Ramos (cell line): ENCODE results near the gene SSR4.
"Not testable (repeated sequence)": the region's sequence is repeated elsewhere in the genome, so short reads cannot be mapped to it uniquely, and the experiment has no call there.

ENCODE experiments used
- in situ Hi-C: fragments of 300-500 bp; cut with MboI; formaldehyde crosslinking; loops from one replicate; pipeline ENCODE4 v1.14.3; 2022; ENCODE audit warnings: low sequenced_read_pairs; ENCODE audit not compliant: unreplicated experiment

SSR4 gene

GRCh38 chrX:153801669-153802068 lies 7.2 kb downstream of the SSR4 start:
- in situ Hi-C loops: no loop called here

- in situ Hi-C loops: no loop called here
Observed at GRCh38 chrX:153802513-153803045, 8.1 kb downstream of the SSR4 start.

GRCh38 chrX:153803211-153804099 lies 9.0 kb downstream of the SSR4 start:
- in situ Hi-C loops: no loop called here

GRCh38 chrX:153804100-153804595 lies 9.7 kb downstream of the SSR4 start:
- in situ Hi-C loops: no loop called here

GRCh38 chrX:153804621-153805020 lies 10.2 kb downstream of the SSR4 start:
- in situ Hi-C loops: no loop called here

GRCh38 chrX:153805436-153805835 lies 11.0 kb downstream of the SSR4 start:
- in situ Hi-C loops: no loop called here

GRCh38 chrX:153806999-153807575 lies 12.6 kb downstream of the SSR4 start:
- in situ Hi-C loops: no loop called here

GRCh38 chrX:153807976-153808375 lies 13.5 kb downstream of the SSR4 start:
- in situ Hi-C loops: no loop called here

GRCh38 chrX:153812220-153812619 lies 17.8 kb downstream of the SSR4 start:
- in situ Hi-C loops: no loop called here

GRCh38 chrX:153813161-153813560 lies 18.7 kb downstream of the SSR4 start:
- in situ Hi-C loops: no loop called here

- in situ Hi-C loops: no loop called here
Observed at GRCh38 chrX:153814591-153815315, 20.3 kb downstream of the SSR4 start.

- in situ Hi-C loops: no loop called here
Observed at GRCh38 chrX:153816831-153817690, 22.6 kb downstream of the SSR4 start.

- in situ Hi-C loops: not testable (repeated sequence)
Observed at GRCh38 chrX:153818064-153818463, 23.6 kb downstream of the SSR4 start.

GRCh38 chrX:153818571-153819383 lies 24.3 kb downstream of the SSR4 start:
- in situ Hi-C loops: no loop called here

GRCh38 chrX:153819384-153820040 lies 25.0 kb downstream of the SSR4 start:
- in situ Hi-C loops: no loop called here

GRCh38 chrX:153820601-153821000 lies 26.1 kb downstream of the SSR4 start:
- in situ Hi-C loops: no loop called here

- in situ Hi-C loops: no loop called here
Observed at GRCh38 chrX:153821066-153821465, 26.6 kb downstream of the SSR4 start.

- in situ Hi-C loops: no loop called here
Observed at GRCh38 chrX:153824348-153824747, 29.9 kb downstream of the SSR4 start.
